Measurements from ENCODE around the gene GPR137B. TPM values are rescaled to one million over a fixed set of nuclear protein-coding genes. Genes with fewer than 3 reads are reported as not detected.
A peak's percentile ranks its signal among the peaks of the same experiment; 100 is the strongest.
"Not testable (repeated sequence)": the region's sequence is repeated elsewhere in the genome, so short reads cannot be mapped to it uniquely, and the experiment has no call there.

The GPR137B gene
- total RNA-seq, 1 donor from 2014 or later: 24.1 TPM

- DNase-seq (ENCODE audit: low spot score): peak; percentile 70
These were observed 987 bp downstream of the GPR137B start for GRCh38 chr1:236143104-236143948.

- DNase-seq (ENCODE audit: low spot score): no peak
These were observed 1.7 kb downstream of the GPR137B start for GRCh38 chr1:236144033-236144432.

- peak; percentile 39 for DNase-seq (ENCODE audit: low spot score)
These were observed 2.3 kb downstream of the GPR137B start for GRCh38 chr1:236144446-236145150.

GRCh38 chr1:236147068-236147467 lies 4.7 kb downstream of the GPR137B start:
- no peak for DNase-seq (ENCODE audit: low spot score)

- DNase-seq (ENCODE audit: low spot score): no peak
These were observed 5.5 kb downstream of the GPR137B start for GRCh38 chr1:236147521-236148469.

- no peak for DNase-seq (ENCODE audit: low spot score)
These were observed 6.1 kb downstream of the GPR137B start for GRCh38 chr1:236148470-236148845.

GRCh38 chr1:236149003-236149595 lies 6.8 kb downstream of the GPR137B start:
- no peak for DNase-seq (ENCODE audit: low spot score)

GRCh38 chr1:236149696-236150228 lies 7.4 kb downstream of the GPR137B start:
- DNase-seq (ENCODE audit: low spot score): no peak

- DNase-seq (ENCODE audit: low spot score): no peak
These were observed 8.1 kb downstream of the GPR137B start for GRCh38 chr1:236150311-236150955.

- DNase-seq (ENCODE audit: low spot score): no peak
These were observed 8.6 kb downstream of the GPR137B start for GRCh38 chr1:236150986-236151385.

- DNase-seq (ENCODE audit: low spot score): no peak
These were observed 9.5 kb downstream of the GPR137B start for GRCh38 chr1:236151739-236152424.

- DNase-seq (ENCODE audit: low spot score): no peak
These were observed 11.8 kb downstream of the GPR137B start for GRCh38 chr1:236154126-236154525.

- no peak for DNase-seq (ENCODE audit: low spot score)
These were observed 12.5 kb downstream of the GPR137B start for GRCh38 chr1:236154671-236155398.

- no peak for DNase-seq (ENCODE audit: low spot score)
These were observed 13.0 kb downstream of the GPR137B start for GRCh38 chr1:236155399-236155767.

GRCh38 chr1:236155841-236156503 lies 13.6 kb downstream of the GPR137B start:
- DNase-seq (ENCODE audit: low spot score): no peak

GRCh38 chr1:236156512-236157208 lies 14.3 kb downstream of the GPR137B start:
- DNase-seq (ENCODE audit: low spot score): no peak

- not testable (repeated sequence) for DNase-seq (ENCODE audit: low spot score)
These were observed 15.7 kb downstream of the GPR137B start for GRCh38 chr1:236158072-236158471.

GRCh38 chr1:236158719-236159118 lies 16.4 kb downstream of the GPR137B start:
- no peak for DNase-seq (ENCODE audit: low spot score)

All from umbilical cord (tissue), 2 donors.